HepG2 (cell line): ENCODE measurements around the gene HOXA1. TPM values are rescaled to one million over a fixed set of nuclear protein-coding genes. Genes with fewer than 3 reads are reported as not detected.

ENCODE experiments used
- ARNT2 ChIP-seq: sonication (generic); formaldehyde crosslinking; IDR thresholded peaks from 2 replicates; pipeline ENCODE4 v1.8.0; 2022; ENCODE audit warnings: mild to moderate bottlenecking, low read depth, missing genetic modification reagents, moderate library complexity
- FOXK2 ChIP-seq: fragments of 450-650 bp; IDR thresholded peaks from 2 replicates; pipeline ENCODE4 v1.6.1; 2016
- SMAD3 ChIP-seq: sonication (generic); formaldehyde crosslinking; IDR thresholded peaks from 2 replicates; pipeline ENCODE4 v1.4.0; 2020; ENCODE audit warnings: missing genetic modification reagents
- USF2 ChIP-seq, 2 experiments: sonication (generic) in 1 of 2; formaldehyde crosslinking in 1 of 2; IDR thresholded peaks; 2 replicates each; pipeline versions ENCODE4 v1.5.1 to v1.6.1; 2011 to 2020; ENCODE audit warnings: borderline replicate concordance in 1 of 2, low read depth in 1 of 2, low read length in 1 of 2, mild to moderate bottlenecking in 1 of 2, missing genetic modification reagents in 1 of 2, moderate library complexity in 1 of 2
- ZFP90 ChIP-seq: sonication (generic); formaldehyde crosslinking; IDR thresholded peaks from 2 replicates; pipeline ENCODE4 v1.8.0; 2022; ENCODE audit warnings: missing genetic modification reagents, mild to moderate bottlenecking, inconsistent platforms, borderline replicate concordance
- ZMAT3 ChIP-seq: sonication (generic); formaldehyde crosslinking; conservative IDR thresholded peaks from 2 replicates; pipeline ENCODE4 v1.7.0; 2021; ENCODE audit warnings: missing genetic modification reagents
- ZNF460 ChIP-seq: sonication (generic); formaldehyde crosslinking; IDR thresholded peaks from 2 replicates; pipeline ENCODE4 v1.5.1; 2020; ENCODE audit warnings: missing genetic modification reagents, mild to moderate bottlenecking, borderline replicate concordance
- polyA plus RNA-seq, 8 experiments: library from polyadenylated mRNA; depleted of rRNA in 3 of 8; stranded (reverse) in 7 of 8; unstranded in 1 of 8; fragments of >200 nt; fragmentation: Illumina TruSeq in 4 of 8; extraction: Trizol in 4 of 8; gene quantifications; 2 replicates each; pipeline versions ENCODE4 v1.2.1 to v1.2.3, GENCODE V29; 2011 to 2016; ENCODE audit warnings: low read depth in 4 of 8, missing spikeins in 1 of 8, mixed read lengths in 1 of 8; ENCODE audit not compliant: insufficient read depth in 1 of 8
- total RNA-seq, 5 experiments: library from RNA; depleted of rRNA; stranded (reverse); fragments of >200 nt; fragmentation: Illumina TruSeq; extraction: Trizol; gene quantifications; 2 replicates each; pipeline ENCODE4 v1.2.3, GENCODE V29; 2016; ENCODE audit warnings: low read depth in 1 of 5
- TF ChIP-seq, protein P1 (sequence below): IDR thresholded peaks from 2 replicates; pipeline ENCODE4 v1.6.1; 2016; ENCODE audit warnings: missing compliant biosample characterization, missing genetic modification reagents, borderline replicate concordance
- TF ChIP-seq, protein P2 (sequence below): sonication (generic); formaldehyde crosslinking; IDR thresholded peaks from 2 replicates; pipeline ENCODE4 v1.5.1; 2020; ENCODE audit warnings: missing genetic modification reagents, mild to moderate bottlenecking, borderline replicate concordance

The HOXA1 gene
- total and polyA plus RNA-seq, 2 of the 13 experiments (the other 11 are each of a cell fraction or from before 2014, with no cell fraction given): 0.18 to 0.20 TPM

DNA sequence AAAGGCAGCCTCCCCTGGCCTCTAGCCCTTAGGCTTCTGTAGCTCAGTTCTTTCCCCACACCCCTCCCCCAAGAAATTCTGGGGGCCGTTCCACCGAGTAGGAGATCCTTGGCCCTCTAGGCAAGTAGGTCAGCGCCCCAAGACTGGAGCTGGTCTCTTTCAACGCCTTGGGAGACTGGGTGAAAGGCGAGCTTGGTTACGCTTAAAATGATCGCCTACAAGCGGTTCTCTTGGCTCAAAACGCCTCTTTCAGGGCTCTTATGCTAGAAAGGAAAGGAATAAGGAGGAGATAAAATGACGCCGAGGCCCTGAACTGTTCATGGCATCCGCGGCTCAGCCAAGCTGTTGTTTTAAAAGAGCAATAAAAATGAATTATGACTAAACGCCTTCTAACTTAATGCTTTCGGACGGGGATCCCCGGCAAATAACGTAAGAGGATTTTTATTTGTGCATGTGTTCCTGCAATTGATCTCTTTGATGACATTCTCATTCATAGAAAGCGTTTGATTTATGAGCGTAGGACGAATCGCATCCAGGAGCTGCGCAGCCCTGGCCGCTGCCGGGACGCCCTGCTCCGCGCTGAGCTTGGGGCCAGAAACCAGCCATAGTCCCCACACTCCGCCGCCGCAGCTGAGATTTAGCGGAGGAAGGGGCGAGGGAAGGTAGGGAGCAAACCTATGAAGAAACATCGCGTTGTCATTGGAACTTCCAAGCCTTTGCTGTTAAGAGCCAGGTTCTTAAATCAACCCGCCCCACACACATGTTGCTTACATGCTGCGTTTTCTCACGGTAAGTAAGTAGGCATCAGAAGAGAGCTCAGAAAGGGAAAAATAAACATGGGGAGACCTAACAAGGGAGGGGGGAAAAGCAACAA is 3.0 kb upstream of the HOXA1 start (continued):
- TF ChIP-seq USF2 (IDR thresholded peaks at IDR 0.05; ENCODE audit: low read depth, low read length) (no peak), USF2 (CRISPR knock-in tag; IDR thresholded peaks at IDR 0.05; ENCODE audit: borderline replicate concordance) (no peak), FOXK2 (no peak), ZFP90 (CRISPR knock-in tag) (no peak), ZNF460 (CRISPR knock-in tag) (no peak), SMAD3 (no peak), ZMAT3 (CRISPR knock-in tag) (no peak), ARNT2 (CRISPR knock-in tag) (no peak)
- TF ChIP-seq, protein P1, sequence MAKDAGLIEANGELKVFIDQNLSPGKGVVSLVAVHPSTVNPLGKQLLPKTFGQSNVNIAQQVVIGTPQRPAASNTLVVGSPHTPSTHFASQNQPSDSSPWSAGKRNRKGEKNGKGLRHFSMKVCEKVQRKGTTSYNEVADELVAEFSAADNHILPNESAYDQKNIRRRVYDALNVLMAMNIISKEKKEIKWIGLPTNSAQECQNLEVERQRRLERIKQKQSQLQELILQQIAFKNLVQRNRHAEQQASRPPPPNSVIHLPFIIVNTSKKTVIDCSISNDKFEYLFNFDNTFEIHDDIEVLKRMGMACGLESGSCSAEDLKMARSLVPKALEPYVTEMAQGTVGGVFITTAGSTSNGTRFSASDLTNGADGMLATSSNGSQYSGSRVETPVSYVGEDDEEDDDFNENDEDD (CRISPR knock-in tag): no peak
- TF ChIP-seq, protein P2, sequence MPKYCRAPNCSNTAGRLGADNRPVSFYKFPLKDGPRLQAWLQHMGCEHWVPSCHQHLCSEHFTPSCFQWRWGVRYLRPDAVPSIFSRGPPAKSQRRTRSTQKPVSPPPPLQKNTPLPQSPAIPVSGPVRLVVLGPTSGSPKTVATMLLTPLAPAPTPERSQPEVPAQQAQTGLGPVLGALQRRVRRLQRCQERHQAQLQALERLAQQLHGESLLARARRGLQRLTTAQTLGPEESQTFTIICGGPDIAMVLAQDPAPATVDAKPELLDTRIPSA (CRISPR knock-in tag): no peak
